OCI-LY1 (cell line): ENCODE measurements around the gene CCDC92.

Experiments used
- EZH2 ChIP-seq: fragments of 200-600 bp; sonication (generic), shearing (Covaris generic); IDR thresholded peaks from 2 replicates; pipeline ENCODE4 v1.8.0; 2017; ENCODE audit warnings: borderline replicate concordance, mixed run types, mild to moderate bottlenecking, antibody characterized with exemption, low read length, moderate library complexity, mixed read lengths
- TF ChIP-seq, protein P1 (sequence below): fragments of 200-600 bp; sonication (generic), shearing (Covaris generic); IDR thresholded peaks from 2 replicates; pipeline ENCODE4 v1.5.1; 2017; ENCODE audit warnings: mild to moderate bottlenecking, antibody characterized with exemption, low read length, moderate library complexity, mixed read lengths

DNA sequence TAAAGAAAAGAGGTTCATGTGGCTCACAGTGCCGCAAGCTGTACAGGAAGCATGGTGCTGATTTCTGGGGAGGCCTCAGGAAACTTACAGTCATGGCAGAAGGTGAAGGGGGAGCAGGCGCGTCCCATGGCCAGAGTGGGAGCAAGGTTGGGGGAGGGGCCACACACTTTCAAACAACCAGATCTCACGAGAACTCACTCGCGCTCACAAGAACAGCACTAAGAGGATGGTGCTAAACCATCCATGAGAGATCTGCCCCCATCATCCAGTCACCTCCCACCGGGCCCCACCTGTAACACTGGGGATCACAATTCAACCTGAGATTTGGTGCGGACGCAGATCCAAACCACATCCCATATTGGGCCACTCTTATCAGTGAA lies 80.5 kb downstream of the CCDC92 start:
- TF ChIP-seq, protein P1, sequence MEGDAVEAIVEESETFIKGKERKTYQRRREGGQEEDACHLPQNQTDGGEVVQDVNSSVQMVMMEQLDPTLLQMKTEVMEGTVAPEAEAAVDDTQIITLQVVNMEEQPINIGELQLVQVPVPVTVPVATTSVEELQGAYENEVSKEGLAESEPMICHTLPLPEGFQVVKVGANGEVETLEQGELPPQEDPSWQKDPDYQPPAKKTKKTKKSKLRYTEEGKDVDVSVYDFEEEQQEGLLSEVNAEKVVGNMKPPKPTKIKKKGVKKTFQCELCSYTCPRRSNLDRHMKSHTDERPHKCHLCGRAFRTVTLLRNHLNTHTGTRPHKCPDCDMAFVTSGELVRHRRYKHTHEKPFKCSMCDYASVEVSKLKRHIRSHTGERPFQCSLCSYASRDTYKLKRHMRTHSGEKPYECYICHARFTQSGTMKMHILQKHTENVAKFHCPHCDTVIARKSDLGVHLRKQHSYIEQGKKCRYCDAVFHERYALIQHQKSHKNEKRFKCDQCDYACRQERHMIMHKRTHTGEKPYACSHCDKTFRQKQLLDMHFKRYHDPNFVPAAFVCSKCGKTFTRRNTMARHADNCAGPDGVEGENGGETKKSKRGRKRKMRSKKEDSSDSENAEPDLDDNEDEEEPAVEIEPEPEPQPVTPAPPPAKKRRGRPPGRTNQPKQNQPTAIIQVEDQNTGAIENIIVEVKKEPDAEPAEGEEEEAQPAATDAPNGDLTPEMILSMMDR: no peak
- no peak for TF ChIP-seq EZH2
